H1 (cell line): Measurements from ENCODE around the gene GIMD1. TPM values are rescaled to one million over a fixed set of nuclear protein-coding genes. Genes with fewer than 3 reads are reported as not detected.

ENCODE experiments used
- CTCF ChIA-PET: fragments of 300-600 bp; sonication (Branson Sonifier 250); formaldehyde crosslinking; loops from one replicate; lab custom pipeline; 2021; ENCODE audit not compliant: partially characterized antibody; lab: Charles Lee
- POLR2A ChIA-PET: fragments of 300-600 bp; sonication (Branson Sonifier 250); formaldehyde crosslinking; loops from one replicate; lab custom pipeline; 2021; ENCODE audit warnings: inconsistent platforms; ENCODE audit not compliant: partially characterized antibody; lab: Charles Lee
- DNase-seq, 2 experiments: peaks; one replicate each; pipeline versions ENCODE4 v3.0.0 to v3.0.0-alpha.2; 2010 to 2022; ENCODE audit warnings: low spot score in 2 of 2, low read depth in 1 of 2, mixed read lengths in 1 of 2
- FAIRE-seq: peaks from 2 replicates; lab custom pipeline; 2011; peaks lifted over from hg19 to GRCh38; lab: Jason Lieb, UNC
- H2AFZ ChIP-seq: 2 replicates; pipeline ENCODE4 v1.8.1; 2012; ENCODE audit warnings: low read length, inconsistent platforms
- H2AK5ac ChIP-seq: 2 replicates; pipeline ENCODE4 v1.6.1; 2013; ENCODE audit warnings: low read depth, low read length
- H2BK120ac ChIP-seq: replicated peaks from 2 replicates; pipeline ENCODE3; 2013; ENCODE audit warnings: low read depth, low read length, inconsistent platforms
- H2BK12ac ChIP-seq: 2 replicates; pipeline ENCODE4 v1.6.1; 2013; ENCODE audit warnings: low read depth, low read length
- H2BK15ac ChIP-seq: 2 replicates; pipeline ENCODE4 v1.6.1; 2013; ENCODE audit warnings: low read length
- H2BK20ac ChIP-seq: 2 replicates; pipeline ENCODE4 v1.6.1; 2013; ENCODE audit warnings: low read length
- H2BK5ac ChIP-seq: 2 replicates; pipeline ENCODE4 v1.6.1; 2013; ENCODE audit warnings: low read depth, low read length
- H3K14ac ChIP-seq: 2 replicates; pipeline ENCODE4 v1.6.1; 2013; ENCODE audit warnings: inconsistent platforms; ENCODE audit not compliant: insufficient read length
- H3K18ac ChIP-seq: 2 replicates; pipeline ENCODE4 v1.6.1; 2013; ENCODE audit warnings: low read length; ENCODE audit errors: extremely low read depth
- H3K23ac ChIP-seq: 2 replicates; pipeline ENCODE4 v1.6.1; 2013; ENCODE audit warnings: inconsistent platforms; ENCODE audit not compliant: insufficient read length
- H3K23me2 ChIP-seq: 2 replicates; pipeline ENCODE4 v1.6.1; 2013; ENCODE audit warnings: low read depth, low read length
- H3K27ac ChIP-seq: 2 replicates; pipeline ENCODE4 v1.6.1; 2011; ENCODE audit warnings: low read depth, low read length, inconsistent platforms
- H3K27me3 ChIP-seq, 4 experiments: replicated peaks in 1 of 4; 1 replicate in 1 of 4; 2 replicates in 3 of 4; pipeline versions ENCODE4 v1.6.1 to v1.8.1; 2011 to 2013; ENCODE audit warnings: low read length in 3 of 4, mild to moderate bottlenecking in 3 of 4, inconsistent platforms in 2 of 4, mixed read lengths in 2 of 4, moderate library complexity in 1 of 4; ENCODE audit not compliant: control insufficient read depth in 3 of 4, insufficient read depth in 3 of 4; ENCODE audit errors: extremely low read depth in 1 of 4
- H3K36me3 ChIP-seq, 4 experiments: 2 replicates each; pipeline versions ENCODE4 v1.6.1 to v1.8.1; 2011 to 2013; ENCODE audit warnings: mild to moderate bottlenecking in 4 of 4, low read length in 3 of 4, moderate library complexity in 2 of 4, control low read depth in 1 of 4, inconsistent platforms in 1 of 4; ENCODE audit not compliant: insufficient read depth in 4 of 4, control insufficient read depth in 2 of 4
- H3K4ac ChIP-seq: replicated peaks from 2 replicates; pipeline ENCODE3; 2013; ENCODE audit warnings: low read length, low read depth, mixed read lengths, inconsistent platforms; ENCODE audit not compliant: insufficient read length
- H3K4me1 ChIP-seq, 4 experiments: replicated peaks in 1 of 4; 1 replicate in 1 of 4; 2 replicates in 3 of 4; pipeline versions ENCODE4 v1.6.1 to v1.8.1; 2011 to 2013; ENCODE audit warnings: low read length in 3 of 4, inconsistent platforms in 2 of 4, mixed read lengths in 1 of 4; ENCODE audit not compliant: insufficient read depth in 4 of 4, control insufficient read depth in 3 of 4
- H3K4me2 ChIP-seq, 2 experiments: 2 replicates each; pipeline versions ENCODE4 v1.6.1 to v1.8.1; 2011 to 2013; ENCODE audit warnings: low read depth in 2 of 2, low read length in 2 of 2, control low read depth in 1 of 2, inconsistent platforms in 1 of 2, mild to moderate bottlenecking in 1 of 2; ENCODE audit not compliant: insufficient read depth in 1 of 2
- H3K4me3 ChIP-seq, 4 experiments: fragments of 200-600, 300-600 bp in 1 of 4; sonication (generic), shearing (Covaris generic), sonication (Bioruptor Twin) in 1 of 4; 2 replicates each; pipeline versions ENCODE4 v1.5.1 to v1.8.1; 2011 to 2016; ENCODE audit warnings: low read length in 4 of 4, low read depth in 3 of 4, control low read depth in 2 of 4, inconsistent platforms in 2 of 4, mild to moderate bottlenecking in 2 of 4, mixed read lengths in 1 of 4, moderate library complexity in 1 of 4; ENCODE audit not compliant: insufficient read depth in 2 of 4; ENCODE audit errors: extremely low read depth in 1 of 4
- H3K56ac ChIP-seq: replicated peaks from 2 replicates; pipeline ENCODE3; 2013; ENCODE audit warnings: low read depth, mild to moderate bottlenecking, mixed read lengths, low read length, inconsistent platforms; ENCODE audit not compliant: insufficient read length
- H3K79me1 ChIP-seq: 2 replicates; pipeline ENCODE4 v1.6.1; 2013; ENCODE audit warnings: low read depth, low read length, control low read depth
- H3K79me2 ChIP-seq, 2 experiments: 2 replicates each; pipeline versions ENCODE4 v1.6.1 to v1.8.1; 2012 to 2013; ENCODE audit warnings: low read length in 2 of 2, mild to moderate bottlenecking in 2 of 2, inconsistent platforms in 1 of 2; ENCODE audit not compliant: insufficient read depth in 2 of 2, control insufficient read depth in 1 of 2
- H3K9ac ChIP-seq, 4 experiments: replicated peaks in 1 of 4; 1 replicate in 1 of 4; 2 replicates in 3 of 4; pipeline versions ENCODE4 v1.6.1 to v1.8.1; 2011 to 2013; ENCODE audit warnings: low read depth in 3 of 4, low read length in 3 of 4, control low read depth in 2 of 4, mild to moderate bottlenecking in 2 of 4, moderate library complexity in 2 of 4, inconsistent platforms in 1 of 4; ENCODE audit errors: extremely low read depth in 1 of 4
- H3K9me3 ChIP-seq, 2 experiments: 2 replicates each; pipeline versions ENCODE4 v1.6.1 to v1.8.1; 2012 to 2013; ENCODE audit warnings: mild to moderate bottlenecking in 2 of 2, moderate library complexity in 2 of 2, control low read depth in 1 of 2, inconsistent platforms in 1 of 2, low read depth in 1 of 2, low read length in 1 of 2, mixed read lengths in 1 of 2; ENCODE audit not compliant: insufficient read depth in 2 of 2
- H4K20me1 ChIP-seq, 2 experiments: replicated peaks in 1 of 2; 2 replicates each; pipeline versions ENCODE3 to v1.8.1; 2011 to 2013; ENCODE audit warnings: inconsistent platforms in 2 of 2, low read length in 2 of 2, mild to moderate bottlenecking in 1 of 2; ENCODE audit not compliant: insufficient read depth in 2 of 2, control insufficient read depth in 1 of 2
- H4K5ac ChIP-seq: 2 replicates; pipeline ENCODE4 v1.6.1; 2013; ENCODE audit warnings: low read length, low read depth, mixed read lengths, inconsistent platforms; ENCODE audit not compliant: insufficient read length
- H4K8ac ChIP-seq: 2 replicates; pipeline ENCODE4 v1.8.0; 2013; ENCODE audit warnings: mild to moderate bottlenecking, moderate library complexity, low read length, inconsistent platforms; ENCODE audit not compliant: insufficient read depth; ENCODE audit errors: extremely low read depth
- H4K91ac ChIP-seq: replicated peaks from 2 replicates; pipeline ENCODE3; 2013; ENCODE audit warnings: low read length, mixed read lengths, inconsistent platforms; ENCODE audit not compliant: insufficient read length
- CBX8 ChIP-seq: fragments of 300-800, 300-1000 bp; sonication (generic); IDR thresholded peaks from 2 replicates; pipeline ENCODE4 v1.7.1; 2016; ENCODE audit warnings: low read depth, low read length, borderline replicate concordance
- CTBP2 ChIP-seq: IDR thresholded peaks from 2 replicates; pipeline ENCODE4 v1.7.0; 2011; ENCODE audit warnings: borderline replicate concordance, mild to moderate bottlenecking, moderate library complexity, mixed read lengths, low read length; ENCODE audit not compliant: insufficient read depth, insufficient read length
- PHF8 ChIP-seq: fragments of 200-600 bp; sonication (generic); conservative IDR thresholded peaks from 2 replicates; pipeline ENCODE4 v1.7.1; 2012; ENCODE audit warnings: low read depth, mild to moderate bottlenecking, inconsistent platforms, low read length, moderate library complexity
- POU5F1 ChIP-seq: IDR thresholded peaks from 2 replicates; pipeline ENCODE4 v1.6.1; 2011; ENCODE audit warnings: low read depth, mild to moderate bottlenecking, low read length, moderate library complexity
- SP4 ChIP-seq: IDR thresholded peaks from 2 replicates; pipeline ENCODE4 v1.6.1; 2012; ENCODE audit warnings: low read length, inconsistent platforms
- SRF ChIP-seq: IDR thresholded peaks from 2 replicates; pipeline ENCODE4 v1.6.1; 2011; ENCODE audit warnings: mild to moderate bottlenecking, low read depth, low read length, moderate library complexity
- TEAD4 ChIP-seq: IDR thresholded peaks from 2 replicates; pipeline ENCODE4 v1.6.1; 2012; ENCODE audit warnings: low read depth, low read length, inconsistent platforms, mixed read lengths
- YY1 ChIP-seq: IDR thresholded peaks from 2 replicates; pipeline ENCODE4 v1.6.1; 2011; ENCODE audit warnings: low read depth, mild to moderate bottlenecking, low read length
- ZNF274 ChIP-seq: IDR thresholded peaks from 2 replicates; pipeline ENCODE4 v1.7.0; 2012; ENCODE audit warnings: low read length, borderline replicate concordance; ENCODE audit errors: extremely low read depth
- polyA plus RNA-seq, 7 experiments: library from polyadenylated mRNA; depleted of rRNA in 3 of 7; stranded (reverse) in 5 of 7; unstranded in 2 of 7; fragments of >200 nt in 5 of 7; fragments of 200-250 nt in 2 of 7; gene quantifications; 1 replicate in 5 of 7; 2 replicates in 1 of 7; 4 replicates in 1 of 7; pipeline versions ENCODE4 v1.2.1 to v1.2.3, GENCODE V29; 2011 to 2013; ENCODE audit warnings: missing spikeins in 2 of 7, mixed read lengths in 2 of 7
- total RNA-seq: library from RNA; stranded (reverse); fragmentation: NEBNext Ultra II Directional; extraction: Animal tissue kit (Norgen Biotek cat#: 25700); gene quantifications from 2 replicates; pipeline ENCODE4 v1.2.1, GENCODE V29; 2021
- TF ChIP-seq, protein P1 (sequence below): IDR thresholded peaks from 2 replicates; pipeline ENCODE4 v1.6.1; 2012; ENCODE audit warnings: low read length, inconsistent platforms

The GIMD1 gene
- total and polyA plus RNA-seq, 2 of the 8 experiments (the other 6 are each of a cell fraction or from before 2014, with no cell fraction given) = not detected

DNA sequence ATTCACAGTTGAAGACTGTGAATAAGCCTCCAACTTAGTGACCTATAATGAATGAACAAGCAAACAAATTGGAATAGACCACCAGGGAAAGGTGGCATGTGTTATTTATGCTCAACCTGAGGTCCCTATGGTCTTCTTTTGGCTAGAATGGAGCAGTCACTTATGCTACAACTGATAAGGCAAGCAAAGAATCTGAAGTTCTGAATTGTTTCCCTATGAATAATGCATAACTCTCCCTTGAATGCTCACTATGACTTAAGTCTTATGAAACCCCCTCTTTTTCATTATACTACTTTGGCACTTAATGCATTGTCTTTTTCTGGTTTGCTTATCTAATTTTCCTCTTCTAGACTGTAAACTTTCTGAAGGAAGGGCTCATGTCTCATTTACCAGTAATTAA lies 2.6 kb downstream of the GIMD1 start:
- no peaks in the 10 kb centered on the region for H3K9me3 ChIP-seq
- H3K56ac ChIP-seq = no peak overlapping the region
- ChIA-PET POLR2A (no interaction called here), CTCF (interaction anchor here (1.1 to 1.2 kb wide), 3 partner anchors 33 to 443 kb away, joined by 3 read pairs; no protein-coding TSS in a partner anchor)
- H3K27me3 ChIP-seq = no peaks in the 10 kb centered on the region
- FAIRE-seq = no peak
- H4K8ac ChIP-seq = no peak overlapping the region
- no peak overlapping the region for H2BK12ac ChIP-seq
- no peaks in the 10 kb centered on the region for H3K36me3 ChIP-seq
- H3K4ac ChIP-seq = no peak overlapping the region
- no peak overlapping the region for H2BK5ac ChIP-seq
- no peak overlapping the region for H2BK15ac ChIP-seq
- no peak overlapping the region for H2BK120ac ChIP-seq
- H3K4me2 ChIP-seq = no peak overlapping the region
- no peak overlapping the region for H3K18ac ChIP-seq
- no peak overlapping the region for H3K9ac ChIP-seq
- DNase-seq = no peak
- H3K14ac ChIP-seq = no peak overlapping the region
- no peak overlapping the region for H4K91ac ChIP-seq
- H3K79me1 ChIP-seq = no peaks in the 10 kb centered on the region
- no peaks in the 10 kb centered on the region for H4K20me1 ChIP-seq
- H3K4me3 ChIP-seq = no peak overlapping the region
- no peak overlapping the region for H2AK5ac ChIP-seq
- no peak overlapping the region for H2BK20ac ChIP-seq
- TF ChIP-seq CBX8 (no peak), SP4 (no peak), CTBP2 (no peak), PHF8 (no peak), YY1 (no peak), SRF (no peak), ZNF274 (no peak), TEAD4 (no peak), POU5F1 (no peak)
- TF ChIP-seq, protein P1, sequence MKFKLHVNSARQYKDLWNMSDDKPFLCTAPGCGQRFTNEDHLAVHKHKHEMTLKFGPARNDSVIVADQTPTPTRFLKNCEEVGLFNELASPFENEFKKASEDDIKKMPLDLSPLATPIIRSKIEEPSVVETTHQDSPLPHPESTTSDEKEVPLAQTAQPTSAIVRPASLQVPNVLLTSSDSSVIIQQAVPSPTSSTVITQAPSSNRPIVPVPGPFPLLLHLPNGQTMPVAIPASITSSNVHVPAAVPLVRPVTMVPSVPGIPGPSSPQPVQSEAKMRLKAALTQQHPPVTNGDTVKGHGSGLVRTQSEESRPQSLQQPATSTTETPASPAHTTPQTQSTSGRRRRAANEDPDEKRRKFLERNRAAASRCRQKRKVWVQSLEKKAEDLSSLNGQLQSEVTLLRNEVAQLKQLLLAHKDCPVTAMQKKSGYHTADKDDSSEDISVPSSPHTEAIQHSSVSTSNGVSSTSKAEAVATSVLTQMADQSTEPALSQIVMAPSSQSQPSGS = no peak
- TF ChIP-seq, all 59 proteins: peak for 0
- no peak overlapping the region for H4K5ac ChIP-seq
- H3K27ac ChIP-seq = no peak overlapping the region
- no peak overlapping the region for H2AFZ ChIP-seq
- H3K23ac ChIP-seq = no peak overlapping the region
- peaks cover 0 to 3% (median 0%) of the 10 kb centered on the region in 4 experiments; a peak in 1 of 7 replicates for H3K4me1 ChIP-seq
- H3K23me2 ChIP-seq = no peaks in the 10 kb centered on the region
- H3K79me2 ChIP-seq = no peaks in the 10 kb centered on the region
